HG03342 (cell line): ENCODE data around the gene CYS1.
A peak's percentile ranks its signal among the peaks of the same experiment; 100 is the strongest.
"Not testable (repeated sequence)": the region's sequence is repeated elsewhere in the genome, so short reads cannot be mapped to it uniquely, and the experiment has no call there.

ENCODE experiments used
- ATAC-seq: cut with Tn5 transposase; IDR thresholded peaks from one replicate; pipeline ENCODE4 v1.9.1; 2021; ENCODE audit warnings: mild to moderate bottlenecking, moderate library complexity; ENCODE audit not compliant: unreplicated experiment

The CYS1 gene

GRCh38 chr2:10079870-10080535 lies at the start of gene CYS1:
Gene CYS1, minus strand, starts transcription at chr2:10080411. Its CDS starts 188 bp downstream, at chr2:10080223.
- no peak for ATAC-seq

GRCh38 chr2:10129490-10129889 lies 49.3 kb upstream of the CYS1 start:
- no peak for ATAC-seq

GRCh38 chr2:10128420-10128819 lies 48.2 kb upstream of the CYS1 start:
- no peak for ATAC-seq

- ATAC-seq: no peak
Observed at GRCh38 chr2:10126632-10127026, 46.4 kb upstream of the CYS1 start.

- no peak for ATAC-seq
Observed at GRCh38 chr2:10125842-10126631, 45.8 kb upstream of the CYS1 start.

GRCh38 chr2:10124538-10125045 lies 44.4 kb upstream of the CYS1 start:
- ATAC-seq: no peak

GRCh38 chr2:10123281-10123680 lies 43.1 kb upstream of the CYS1 start:
- ATAC-seq: no peak

- peak; percentile 64 for ATAC-seq
Observed at GRCh38 chr2:10122500-10123280, 42.5 kb upstream of the CYS1 start, which contains the start of gene RRM2. Gene RRM2, plus strand, starts transcription at chr2:10122739. Its CDS starts 60 bp downstream, at chr2:10122799.

- no peak for ATAC-seq
Observed at GRCh38 chr2:10120877-10121574, 40.8 kb upstream of the CYS1 start.

GRCh38 chr2:10120158-10120876 lies 40.1 kb upstream of the CYS1 start:
- ATAC-seq: peak; percentile 50

GRCh38 chr2:10119601-10120157 lies 39.5 kb upstream of the CYS1 start:
- ATAC-seq: no peak

GRCh38 chr2:10119027-10119325 lies 38.8 kb upstream of the CYS1 start:
- ATAC-seq: no peak

- no peak for ATAC-seq
Observed at GRCh38 chr2:10109311-10109710, 29.1 kb upstream of the CYS1 start.

- ATAC-seq: not testable (repeated sequence)
Observed at GRCh38 chr2:10104906-10105305, 24.7 kb upstream of the CYS1 start.

- no peak for ATAC-seq
Observed at GRCh38 chr2:10103179-10103578, 23.0 kb upstream of the CYS1 start.

GRCh38 chr2:10101491-10101890 lies 21.3 kb upstream of the CYS1 start:
- no peak for ATAC-seq

GRCh38 chr2:10097352-10098148 lies 17.3 kb upstream of the CYS1 start:
- peak; percentile 81 for ATAC-seq

GRCh38 chr2:10096641-10097040 lies 16.4 kb upstream of the CYS1 start:
- no peak for ATAC-seq

GRCh38 chr2:10095175-10095574 lies 15.0 kb upstream of the CYS1 start:
- no peak for ATAC-seq
